GM06990 (cell line): ENCODE results near the gene TAF6.

Experiments used
- DNase-seq: peaks from one replicate; pipeline ENCODE4 v3.0.0-alpha.2; 2011; ENCODE audit not compliant: insufficient read length; ENCODE audit errors: extremely low read depth
- H3K27me3 ChIP-seq: replicated peaks from 2 replicates; pipeline ENCODE4 v1.6.0; 2011; ENCODE audit warnings: low read length; ENCODE audit not compliant: control insufficient read depth, insufficient read depth
- H3K36me3 ChIP-seq: 2 replicates; pipeline ENCODE4 v1.5.1; 2011; ENCODE audit warnings: low read length; ENCODE audit not compliant: control insufficient read depth, insufficient read depth
- H3K4me3 ChIP-seq: replicated peaks from 2 replicates; pipeline ENCODE4 v1.5.1; 2011; ENCODE audit warnings: low read depth, mild to moderate bottlenecking, control low read depth, low read length
- TF ChIP-seq, protein P1 (sequence below): IDR thresholded peaks from 2 replicates; pipeline ENCODE4 v1.5.1; 2011; ENCODE audit warnings: low read length, control low read depth, mild to moderate bottlenecking, inconsistent platforms; ENCODE audit not compliant: insufficient read depth, poor library complexity, severe bottlenecking

The TAF6 gene

DNA sequence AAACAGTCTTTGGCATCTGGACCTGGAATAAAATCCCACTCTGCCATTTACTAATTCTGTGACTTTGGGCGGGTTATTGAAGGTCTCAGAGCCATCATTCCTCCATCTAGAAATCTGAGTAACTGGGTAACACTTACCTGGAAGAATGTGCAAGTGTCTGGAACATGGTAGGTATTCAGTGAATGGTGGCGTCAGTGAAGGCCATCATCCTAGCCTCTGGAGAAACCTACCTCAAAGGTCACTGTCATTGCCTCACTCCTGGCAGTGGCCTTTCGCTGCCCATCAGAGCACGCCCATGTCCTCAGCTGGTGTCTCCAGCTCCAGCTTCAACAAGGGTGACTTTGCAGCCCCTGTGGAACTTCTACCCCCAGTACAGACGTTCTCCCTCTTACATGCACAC lies 44.7 kb upstream of the TAF6 start:
- TF ChIP-seq, protein P1, sequence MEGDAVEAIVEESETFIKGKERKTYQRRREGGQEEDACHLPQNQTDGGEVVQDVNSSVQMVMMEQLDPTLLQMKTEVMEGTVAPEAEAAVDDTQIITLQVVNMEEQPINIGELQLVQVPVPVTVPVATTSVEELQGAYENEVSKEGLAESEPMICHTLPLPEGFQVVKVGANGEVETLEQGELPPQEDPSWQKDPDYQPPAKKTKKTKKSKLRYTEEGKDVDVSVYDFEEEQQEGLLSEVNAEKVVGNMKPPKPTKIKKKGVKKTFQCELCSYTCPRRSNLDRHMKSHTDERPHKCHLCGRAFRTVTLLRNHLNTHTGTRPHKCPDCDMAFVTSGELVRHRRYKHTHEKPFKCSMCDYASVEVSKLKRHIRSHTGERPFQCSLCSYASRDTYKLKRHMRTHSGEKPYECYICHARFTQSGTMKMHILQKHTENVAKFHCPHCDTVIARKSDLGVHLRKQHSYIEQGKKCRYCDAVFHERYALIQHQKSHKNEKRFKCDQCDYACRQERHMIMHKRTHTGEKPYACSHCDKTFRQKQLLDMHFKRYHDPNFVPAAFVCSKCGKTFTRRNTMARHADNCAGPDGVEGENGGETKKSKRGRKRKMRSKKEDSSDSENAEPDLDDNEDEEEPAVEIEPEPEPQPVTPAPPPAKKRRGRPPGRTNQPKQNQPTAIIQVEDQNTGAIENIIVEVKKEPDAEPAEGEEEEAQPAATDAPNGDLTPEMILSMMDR: no peak
- DNase-seq: no peak
- H3K4me3 ChIP-seq: no peak overlapping the region
- H3K36me3 ChIP-seq: no peaks in the 10 kb centered on the region
- H3K27me3 ChIP-seq: peaks cover 1% of the 10 kb centered on the region; the same call in 1 of the 2 replicates

DNA sequence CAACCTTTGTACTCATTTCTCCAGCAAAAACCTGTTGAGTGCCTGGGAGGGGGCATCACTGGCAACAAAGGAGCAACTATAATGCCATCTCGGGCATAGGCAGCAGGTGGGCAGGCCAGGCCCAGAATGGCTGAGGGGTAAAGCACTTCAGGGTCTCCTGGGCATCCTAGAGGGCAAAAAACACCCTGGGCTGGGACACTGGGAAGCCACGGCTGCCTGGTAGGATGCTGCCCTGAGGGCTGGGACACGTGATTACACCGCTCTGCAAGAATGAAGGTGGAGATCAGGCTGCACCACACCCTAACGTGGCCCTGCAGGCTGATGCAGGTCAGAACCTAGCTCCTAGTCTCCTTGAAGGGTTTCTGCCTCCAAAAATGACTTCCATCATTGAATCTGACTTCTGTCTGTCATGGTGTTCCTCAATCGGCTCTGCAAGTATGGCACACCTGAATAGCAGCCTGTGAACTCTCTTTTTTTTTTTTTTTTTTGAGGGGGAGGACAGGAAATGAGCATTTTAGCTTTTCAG lies 43.9 kb upstream of the TAF6 start:
- Histone ChIP-seq H3K27me3 (peaks cover 1% of the 10 kb centered on the region; the same call in 1 of the 2 replicates), H3K36me3 (no peaks in the 10 kb centered on the region), H3K4me3 (no peak overlapping the region)
- no peak for DNase-seq
- TF ChIP-seq, protein P1: no peak

DNA sequence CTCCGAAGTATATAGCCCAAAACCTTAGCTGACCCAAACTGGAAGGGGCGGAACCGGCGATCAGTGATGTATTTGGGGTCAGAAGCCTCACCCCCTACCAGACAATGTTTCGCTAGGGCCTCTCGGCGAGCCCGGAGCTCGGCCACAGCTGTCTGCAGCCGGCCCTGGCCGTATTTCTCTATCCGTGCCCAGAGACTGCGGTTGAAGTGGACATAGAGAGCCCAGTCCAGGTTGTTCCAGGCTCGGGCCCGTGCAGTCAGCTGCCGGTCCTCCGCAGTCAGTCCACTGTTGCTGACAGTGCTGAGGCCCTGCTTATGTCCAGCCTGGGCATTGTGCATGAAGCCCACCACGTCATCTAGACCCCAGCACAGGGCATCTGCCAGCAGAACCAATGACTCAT lies 40.9 kb upstream of the TAF6 start:
- Histone ChIP-seq H3K36me3 (peaks cover 18% of the 10 kb centered on the region), H3K27me3 (no peaks in the 10 kb centered on the region), H3K4me3 (no peak overlapping the region)
- DNase-seq: no peak
- TF ChIP-seq, protein P1: no peak

DNA sequence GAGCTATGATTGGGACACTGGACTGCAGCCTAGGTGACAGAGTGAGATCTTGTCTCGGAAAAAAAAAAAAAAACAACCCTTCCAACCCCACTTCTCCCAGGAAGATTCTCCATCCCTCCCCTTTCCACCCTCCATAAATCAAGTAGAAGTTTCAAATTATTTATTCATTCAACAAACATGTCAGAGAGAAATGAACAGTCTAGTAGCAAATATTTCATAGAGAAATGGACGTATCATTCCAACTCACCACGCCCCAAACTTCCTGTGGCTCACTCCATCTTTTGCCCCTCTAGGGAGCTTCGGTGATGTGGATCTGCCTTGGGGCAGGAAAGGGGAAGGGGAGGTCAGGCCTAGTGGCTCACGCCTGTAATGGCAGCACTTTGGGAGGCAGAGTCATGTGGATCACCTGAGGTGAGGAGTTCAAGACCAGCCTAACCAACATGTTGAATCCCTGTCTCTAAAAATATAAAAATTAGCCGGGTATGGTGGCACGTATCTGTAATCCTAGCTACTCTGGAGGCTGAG lies 40.0 kb upstream of the TAF6 start:
- TF ChIP-seq, protein P1: no peak
- DNase-seq: no peak

DNA sequence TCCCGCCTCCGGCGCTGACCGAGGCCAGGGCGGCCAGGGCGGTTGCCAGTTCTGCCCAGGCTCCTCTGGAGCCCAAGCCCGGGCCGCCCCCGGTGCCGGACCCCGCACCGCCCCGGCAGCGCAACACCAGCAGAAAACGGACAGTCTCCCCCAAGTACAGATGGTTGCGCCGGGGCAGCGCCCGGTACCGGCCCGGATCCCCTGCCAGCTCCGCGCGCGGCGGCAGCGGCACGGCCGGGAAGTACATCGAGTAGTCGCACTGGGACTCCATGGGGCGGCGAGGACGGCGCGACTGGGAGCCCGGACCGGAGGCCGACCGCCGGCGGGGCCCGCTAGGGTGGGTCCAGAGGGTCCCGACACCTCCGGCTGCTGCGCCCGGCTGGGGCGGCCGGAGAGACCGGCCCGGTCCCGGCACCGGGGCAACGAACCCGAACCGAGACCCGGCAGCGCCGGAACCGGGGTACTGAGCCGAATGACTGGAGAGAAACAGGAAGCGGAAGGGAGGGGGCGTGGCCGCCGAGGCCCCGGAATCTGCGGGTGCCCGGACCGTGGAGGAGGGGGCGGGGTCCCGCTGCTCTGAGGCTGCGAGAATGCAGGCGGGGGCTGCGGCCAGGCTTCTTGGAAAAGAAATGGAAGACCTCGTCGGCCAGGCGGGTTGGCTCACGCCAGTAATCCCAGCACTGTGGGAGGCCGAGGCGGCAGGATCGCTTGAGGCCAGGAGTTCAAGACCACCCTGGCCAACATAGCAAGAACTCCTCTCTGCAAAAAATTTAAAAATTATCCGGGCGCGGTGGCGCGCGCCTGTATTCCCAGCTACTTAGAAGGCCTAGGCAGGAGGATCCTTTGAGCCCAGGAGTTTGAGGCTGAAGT lies 39.3 kb upstream of the TAF6 start, which contains the start of gene TRAPPC14:
TRAPPC14 (minus strand) TSS at position 495 of the 870 bp plus-strand sequence; CDS start at position 271, 224 bp downstream.
- Histone ChIP-seq H3K27me3 (no peaks in the 10 kb centered on the region), H3K4me3 (peak within 1 kb of the TSS; percentile 86), H3K36me3 (peaks cover 27% of the 10 kb centered on the region)
- peak; percentile 88 for DNase-seq
- TF ChIP-seq, protein P1: no peak

More for the DNA sequence above, 40.0 kb upstream of the TAF6 start:
- Histone ChIP-seq H3K27me3 (no peaks in the 10 kb centered on the region), H3K4me3 (peak overlapping the region; percentile 86), H3K36me3 (peaks cover 22% of the 10 kb centered on the region)
